Pons (tissue), 1 donor: Measurements from ENCODE around the gene PLP1.
"Not testable (repeated sequence)": the region's sequence is repeated elsewhere in the genome, so short reads cannot be mapped to it uniquely, and the experiment has no call there.

Experiments used
- DNase-seq: peaks from one replicate; pipeline ENCODE4 v3.0.0-alpha.2; 2016; ENCODE audit warnings: low spot score

The PLP1 gene

GRCh38 chrX:103776546-103776945 lies at the start of gene PLP1:
Gene PLP1 (plus strand): TSS chrX:103776840. CDS start chrX:103776996, 156 bp downstream.
- peak; percentile 91 for DNase-seq

DNA sequence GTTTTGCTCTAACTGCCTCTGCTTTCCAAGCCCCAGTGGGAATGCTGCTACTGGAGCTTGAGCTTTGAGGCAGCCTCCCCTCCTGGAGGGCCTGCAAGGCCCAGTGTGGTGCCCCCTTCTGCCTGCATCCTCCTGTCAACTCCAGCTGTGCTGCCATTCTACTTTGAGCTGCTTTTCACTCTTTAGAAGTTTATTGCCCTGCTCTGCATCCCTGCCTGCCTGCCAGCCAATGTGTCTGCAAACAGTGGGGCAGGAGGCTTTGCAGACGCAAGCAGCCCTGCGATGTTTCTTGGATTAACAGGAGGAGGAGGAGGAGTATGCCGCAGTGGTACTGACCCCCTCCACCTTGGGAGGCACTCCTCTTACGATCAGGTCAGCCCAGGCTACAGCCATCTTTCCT lies 49.5 kb upstream of the PLP1 start:
- no peak for DNase-seq

DNA sequence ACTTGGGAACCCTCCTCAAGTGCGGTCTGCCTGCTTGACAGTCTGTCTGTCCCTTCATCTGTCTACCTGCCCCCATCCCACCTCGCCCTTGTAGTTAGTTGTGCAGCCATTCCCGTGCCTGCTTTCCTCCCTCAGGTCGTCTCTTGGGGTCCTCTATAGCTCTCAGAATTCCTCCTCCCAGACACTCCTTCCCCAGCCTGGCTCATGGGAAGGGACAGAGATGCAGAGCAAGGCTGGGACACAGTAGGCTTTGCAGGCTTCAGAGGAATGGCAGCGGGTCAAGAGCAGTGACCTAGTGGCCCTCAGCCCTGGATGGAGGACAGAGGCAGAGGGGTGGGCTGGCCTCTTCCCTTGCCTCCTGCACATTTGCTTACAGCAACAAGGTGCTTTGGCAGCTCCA lies 47.6 kb upstream of the PLP1 start:
- no peak for DNase-seq

DNA sequence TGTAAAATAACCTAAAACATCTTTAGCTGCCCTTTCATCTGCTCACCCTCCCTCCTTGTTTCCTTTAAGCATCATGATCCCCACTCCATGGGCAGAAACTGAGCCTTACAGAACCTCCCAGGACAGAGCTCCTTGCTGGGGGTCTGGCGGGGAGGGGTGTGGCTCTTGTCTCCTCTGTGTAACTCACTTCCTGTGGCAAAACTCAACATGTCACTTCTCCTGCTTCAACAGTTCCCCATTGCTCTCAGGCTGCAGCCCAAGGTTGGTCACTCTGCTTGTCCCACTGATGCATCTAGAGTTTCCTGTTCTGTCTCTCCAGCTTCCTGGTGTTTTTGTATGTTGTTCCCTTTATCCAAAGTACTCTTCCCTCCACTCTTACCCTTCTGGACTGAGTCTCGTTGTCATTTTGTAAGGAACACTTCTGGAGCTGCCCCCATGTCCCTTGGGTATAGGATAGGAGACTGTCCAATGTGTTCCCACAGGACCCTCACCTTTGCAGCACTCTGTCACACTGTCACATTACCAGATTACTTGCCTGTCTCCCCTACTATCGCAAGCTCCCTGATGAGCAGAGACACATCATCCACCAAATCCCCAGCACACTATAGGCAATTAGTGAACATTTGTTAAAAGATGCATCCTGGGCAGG lies 46.4 kb upstream of the PLP1 start:
- DNase-seq, result no peak

DNA sequence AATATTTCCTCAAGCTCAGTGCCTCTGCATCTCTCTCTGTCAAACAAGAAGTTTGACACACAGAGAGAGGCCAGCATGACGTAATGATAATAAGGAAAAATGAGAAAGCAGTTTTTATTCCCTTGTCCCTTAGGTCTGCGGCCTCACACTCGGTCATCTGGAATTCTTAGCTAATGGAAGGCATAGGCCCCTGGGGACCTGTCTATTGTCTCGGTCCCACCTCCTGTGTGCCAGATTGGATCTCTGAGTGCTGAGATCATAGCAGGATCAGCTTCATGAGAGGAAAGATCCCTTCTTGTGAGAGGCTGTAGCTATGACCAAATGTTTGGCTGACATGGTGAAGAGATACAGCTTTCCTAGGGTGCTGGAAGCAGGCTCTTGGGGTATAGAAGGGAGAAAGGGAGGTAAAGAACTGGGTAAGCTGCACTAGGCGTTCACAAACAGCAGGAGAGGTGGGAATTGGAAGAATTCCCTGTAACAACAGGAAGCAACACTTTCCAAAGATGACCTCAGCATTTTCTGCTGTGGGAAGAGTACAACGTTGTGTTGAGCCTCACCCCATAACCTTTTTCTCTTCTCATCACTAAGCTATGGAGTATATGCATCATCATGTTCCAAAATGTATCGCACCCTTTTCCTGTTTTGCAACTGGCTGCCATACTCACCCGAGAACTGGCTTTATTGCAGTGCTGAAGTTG lies 45.7 kb upstream of the PLP1 start:
- no peak for DNase-seq

GRCh38 chrX:103733017-103733416 lies 43.6 kb upstream of the PLP1 start:
- DNase-seq, result no peak

GRCh38 chrX:103734125-103734760 lies 42.4 kb upstream of the PLP1 start:
- DNase-seq, result no peak

DNA sequence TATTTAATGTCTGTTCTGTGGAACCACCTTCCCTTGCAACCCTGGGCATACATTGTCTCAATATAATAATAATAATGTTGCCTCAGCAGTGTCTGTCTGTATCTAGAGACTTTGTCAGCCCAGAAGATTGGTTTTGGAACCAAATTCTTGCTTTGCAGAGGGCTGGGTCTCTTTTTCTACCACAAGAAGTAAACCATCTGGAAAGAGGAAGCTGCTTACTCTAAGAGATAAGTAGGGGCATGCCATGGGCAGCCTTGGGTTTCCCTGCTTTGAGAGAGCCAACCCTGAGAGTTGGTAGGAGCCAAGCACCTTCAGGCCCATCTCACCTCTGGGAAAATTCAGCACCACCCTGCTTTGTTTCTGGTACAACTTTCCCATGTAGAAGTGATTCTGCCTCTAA lies 38.9 kb upstream of the PLP1 start:
- DNase-seq, result no peak

GRCh38 chrX:103739421-103739820 lies 37.2 kb upstream of the PLP1 start:
- no peak for DNase-seq

GRCh38 chrX:103741879-103742278 lies 34.8 kb upstream of the PLP1 start:
- no peak for DNase-seq

DNA sequence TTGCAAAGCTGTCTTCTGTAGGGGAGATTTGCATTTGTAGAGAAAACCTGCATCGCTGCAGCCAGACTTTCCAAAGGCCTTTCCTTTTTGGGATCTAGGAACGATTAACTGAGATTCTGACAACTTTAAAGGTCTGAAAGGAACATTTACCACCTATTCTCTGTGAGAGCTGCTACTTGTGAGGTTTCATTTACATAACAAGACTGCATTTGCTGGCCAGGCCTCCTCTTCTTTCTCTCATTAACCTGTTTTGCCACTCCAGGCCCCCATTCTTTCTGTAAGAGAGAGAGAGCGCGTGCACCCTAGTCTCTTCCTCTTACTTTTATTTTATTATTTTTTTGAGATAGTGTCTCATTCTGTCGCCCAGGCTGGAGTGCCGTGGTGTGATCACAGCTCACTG lies 34.3 kb upstream of the PLP1 start:
- DNase-seq, result no peak

DNA sequence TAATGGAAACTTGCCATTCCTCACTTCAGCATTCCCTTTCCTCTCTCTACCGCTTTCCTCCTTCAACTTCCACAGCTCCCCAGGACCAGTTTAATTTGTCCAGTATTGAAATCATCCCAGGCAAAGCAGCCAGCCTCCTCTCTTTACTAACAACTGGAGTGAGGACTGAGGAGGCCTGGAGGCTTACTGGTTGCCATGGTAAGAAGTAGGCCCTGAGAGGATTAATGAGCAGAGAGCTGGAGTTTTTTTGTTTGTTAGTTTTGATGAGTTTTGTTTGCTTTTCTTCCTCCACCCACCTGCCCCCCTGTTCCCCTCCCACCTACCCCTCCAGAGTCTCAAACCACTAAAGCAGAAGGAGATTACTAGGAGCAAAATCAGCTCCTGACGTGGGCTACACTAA lies 29.5 kb upstream of the PLP1 start:
- DNase-seq, result no peak

DNA sequence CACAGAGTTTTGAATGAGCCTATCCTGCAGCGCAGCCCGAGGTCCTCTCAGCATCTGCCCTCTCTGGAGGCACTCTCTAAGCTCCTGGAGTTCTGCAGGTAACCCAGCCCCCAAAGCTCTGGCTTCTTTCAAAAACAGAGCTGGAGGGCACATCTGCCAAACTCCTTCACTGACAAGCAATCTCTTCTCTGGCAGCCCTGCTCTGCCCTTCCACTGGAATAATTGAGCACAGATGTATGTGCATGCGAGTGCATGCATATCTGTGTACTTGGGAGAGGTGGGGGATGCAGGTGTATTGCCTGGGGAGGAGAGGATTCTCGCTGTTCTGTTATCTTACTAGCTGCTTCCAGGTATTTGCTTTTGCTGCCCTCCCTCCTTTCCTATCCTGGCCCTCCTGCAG lies 22.2 kb upstream of the PLP1 start:
- no peak for DNase-seq

GRCh38 chrX:103756736-103757135 lies 19.9 kb upstream of the PLP1 start:
- no peak for DNase-seq

DNA sequence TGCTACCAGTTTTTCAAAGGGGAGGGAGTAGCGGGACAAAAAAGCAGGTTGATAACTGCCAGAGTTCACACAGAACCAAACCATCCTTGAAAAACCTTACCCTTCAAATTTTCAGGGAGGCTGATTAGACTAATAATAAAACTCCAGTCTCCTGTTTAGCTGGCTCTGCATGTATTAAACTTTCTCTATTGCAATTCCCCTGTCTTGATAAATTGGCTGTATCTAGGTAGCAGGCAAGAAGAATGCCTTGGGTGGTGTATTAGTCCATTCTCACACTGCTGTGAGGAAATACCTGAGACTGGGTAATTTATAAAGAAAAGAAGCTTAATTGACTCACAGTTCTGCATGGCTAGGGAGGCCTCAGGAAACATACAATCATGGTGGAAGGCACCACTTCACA lies 18.1 kb upstream of the PLP1 start:
- DNase-seq, result no peak

- not testable (repeated sequence) for DNase-seq
These were observed 13.1 kb upstream of the PLP1 start for GRCh38 chrX:103763541-103763940.

DNA sequence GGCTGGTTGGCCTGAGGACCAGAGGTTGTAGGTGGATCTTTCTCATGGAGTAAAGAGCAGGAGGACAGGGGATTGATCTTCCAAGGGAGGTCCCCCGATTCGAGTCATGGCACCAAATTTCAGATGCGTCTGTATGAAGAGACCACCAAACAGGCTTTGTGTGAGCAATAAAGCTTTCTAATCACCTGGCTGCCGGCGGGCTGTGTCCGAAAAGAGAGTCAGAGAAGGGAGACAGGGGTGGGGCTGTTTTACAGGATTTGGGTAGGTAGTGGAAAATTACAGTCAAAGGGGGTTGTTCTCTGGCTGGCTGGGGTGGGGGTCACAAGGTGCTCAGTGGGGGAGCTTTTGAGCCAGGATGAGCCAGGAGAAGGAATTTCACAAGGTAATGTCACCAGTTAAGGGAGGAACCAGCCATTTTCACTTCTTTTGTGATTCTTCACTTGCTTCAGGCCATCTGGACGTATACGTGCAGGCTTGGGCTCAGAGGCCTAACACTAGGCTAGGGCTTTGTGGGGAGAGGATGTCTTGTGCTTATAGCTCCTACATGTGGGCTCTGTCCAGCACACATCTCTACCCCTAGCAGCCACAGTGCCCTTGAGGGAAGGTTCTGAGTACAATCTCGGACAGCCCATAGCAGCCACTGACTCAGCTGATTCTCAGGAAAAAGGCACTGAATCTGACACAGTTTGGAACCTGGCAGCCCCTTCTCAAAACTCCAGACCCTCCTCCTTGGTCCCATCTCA lies 9.7 kb upstream of the PLP1 start:
- not testable (repeated sequence) for DNase-seq

DNA sequence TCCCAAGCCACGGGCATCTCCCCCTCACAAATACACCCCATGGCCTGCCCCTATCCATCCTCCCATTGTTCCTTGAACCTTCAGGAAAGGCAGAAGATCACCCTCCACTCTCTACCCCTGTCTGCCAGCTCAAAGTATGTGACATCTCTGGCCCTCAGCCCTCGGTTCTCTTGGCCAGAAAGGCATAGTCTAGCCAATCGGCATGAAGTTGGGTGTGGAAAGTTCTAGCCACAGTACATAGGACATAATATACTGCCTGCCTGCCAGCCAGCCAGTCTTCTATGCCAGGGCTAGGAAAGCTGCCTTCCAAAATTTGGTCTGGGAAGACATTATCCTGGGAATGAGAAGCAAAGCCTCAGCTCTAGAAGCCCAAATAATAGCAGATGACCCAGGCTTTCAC lies 3.2 kb upstream of the PLP1 start:
- DNase-seq, result peak; percentile 74

GRCh38 chrX:103774070-103774642 lies 2.5 kb upstream of the PLP1 start:
- DNase-seq, result peak; percentile 89

DNA sequence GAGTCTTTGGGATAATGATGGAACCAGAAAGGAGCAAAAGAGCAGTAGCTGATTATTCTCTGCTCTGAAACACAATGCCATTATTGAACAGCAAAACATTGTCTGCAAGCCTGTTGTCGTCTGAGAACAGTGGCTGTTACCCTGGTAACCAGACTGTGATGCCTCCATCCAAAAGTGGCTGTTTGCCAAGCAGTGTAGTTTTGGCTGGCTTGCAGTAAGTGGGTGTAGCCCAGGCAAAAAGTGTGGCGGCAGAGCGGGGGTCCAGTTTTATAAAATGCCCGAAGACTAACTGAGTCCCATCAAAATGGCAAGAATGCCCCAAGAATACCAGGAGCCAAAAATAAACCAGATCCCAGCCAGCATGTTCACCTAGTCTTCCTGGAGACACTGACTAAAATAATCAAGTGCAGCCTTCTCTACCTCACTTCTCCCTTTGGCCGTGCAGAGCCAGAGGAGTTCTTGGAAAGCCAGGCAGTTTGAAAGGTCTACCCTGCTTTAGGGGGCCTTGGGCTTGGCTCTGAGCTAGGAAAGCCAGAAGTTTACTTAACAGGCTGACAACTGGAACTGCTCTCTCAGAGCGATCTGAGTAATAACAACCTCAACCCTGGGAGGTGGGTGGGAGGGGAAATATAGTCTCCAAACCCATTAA lies 2.6 kb downstream of the PLP1 start:
- peak; percentile 46 for DNase-seq

GRCh38 chrX:103780336-103781061 lies 3.9 kb downstream of the PLP1 start:
- DNase-seq, result peak; percentile 95
